H9 (cell line): Measurements from ENCODE around the gene HUNK. TPM values are rescaled to one million over a fixed set of nuclear protein-coding genes. Genes with fewer than 3 reads are reported as not detected.

ENCODE experiments used
- DNase-seq: peaks from one replicate; pipeline ENCODE4 v3.0.0-alpha.2; 2017
- H2AFZ ChIP-seq: one replicate; pipeline ENCODE4 v1.6.1; 2013; ENCODE audit warnings: mild to moderate bottlenecking, low read length, control low read depth, moderate library complexity
- H2AK5ac ChIP-seq: 2 replicates; pipeline ENCODE4 v1.6.1; 2013; ENCODE audit warnings: low read length, control low read depth, mixed read lengths; ENCODE audit not compliant: insufficient read length
- H2BK120ac ChIP-seq: one replicate; pipeline ENCODE4 v1.6.1; 2013; ENCODE audit warnings: low read depth, mild to moderate bottlenecking, low read length, control low read depth, inconsistent platforms; ENCODE audit not compliant: poor library complexity, severe bottlenecking
- H2BK12ac ChIP-seq: 2 replicates; pipeline ENCODE4 v1.6.1; 2013; ENCODE audit warnings: low read length, control low read depth, mixed read lengths, low read depth; ENCODE audit not compliant: insufficient read length
- H2BK15ac ChIP-seq: 2 replicates; pipeline ENCODE4 v1.6.1; 2013; ENCODE audit warnings: low read depth, low read length, control low read depth
- H2BK20ac ChIP-seq: one replicate; pipeline ENCODE4 v1.6.1; 2013; ENCODE audit warnings: low read depth, mild to moderate bottlenecking, low read length, control low read depth, inconsistent platforms; ENCODE audit not compliant: poor library complexity, severe bottlenecking
- H2BK5ac ChIP-seq: 2 replicates; pipeline ENCODE4 v1.6.1; 2013; ENCODE audit warnings: low read length, control low read depth, mixed read lengths; ENCODE audit not compliant: insufficient read length
- H3K14ac ChIP-seq: 2 replicates; pipeline ENCODE4 v1.6.1; 2013; ENCODE audit warnings: low read length, control low read depth; ENCODE audit not compliant: insufficient read depth
- H3K18ac ChIP-seq: 2 replicates; pipeline ENCODE4 v1.6.1; 2013; ENCODE audit warnings: low read depth, mild to moderate bottlenecking, mixed read lengths, low read length, control low read depth; ENCODE audit not compliant: insufficient read length
- H3K23ac ChIP-seq: 2 replicates; pipeline ENCODE4 v1.6.1; 2013; ENCODE audit warnings: low read length, control low read depth, mixed read lengths, low read depth; ENCODE audit not compliant: insufficient read length
- H3K23me2 ChIP-seq: 2 replicates; pipeline ENCODE4 v1.6.1; 2013; ENCODE audit warnings: low read depth, mild to moderate bottlenecking, mixed read lengths, low read length, control low read depth; ENCODE audit not compliant: insufficient read length, poor library complexity, severe bottlenecking
- H3K27ac ChIP-seq: 2 replicates; pipeline ENCODE4 v1.5.1; 2013; ENCODE audit warnings: low read length, control low read depth, mixed read lengths, low read depth; ENCODE audit not compliant: insufficient read length
- H3K27me3 ChIP-seq: 2 replicates; pipeline ENCODE4 v1.6.1; 2013; ENCODE audit warnings: low read length, control low read depth, inconsistent platforms; ENCODE audit not compliant: insufficient read depth
- H3K4ac ChIP-seq: 2 replicates; pipeline ENCODE4 v1.6.1; 2013; ENCODE audit warnings: low read depth, mild to moderate bottlenecking, control low read depth, inconsistent platforms, low read length, moderate library complexity
- H3K4me1 ChIP-seq: 2 replicates; pipeline ENCODE4 v1.6.1; 2013; ENCODE audit warnings: low read length, control low read depth, inconsistent platforms; ENCODE audit not compliant: insufficient read depth
- H3K4me2 ChIP-seq: 2 replicates; pipeline ENCODE4 v1.6.1; 2013; ENCODE audit warnings: low read length, control low read depth, mixed read lengths; ENCODE audit not compliant: insufficient read length, insufficient read depth
- H3K56ac ChIP-seq: 2 replicates; pipeline ENCODE4 v1.6.1; 2013; ENCODE audit warnings: low read depth, mild to moderate bottlenecking, mixed read lengths, low read length, control low read depth; ENCODE audit not compliant: insufficient read length
- H3K79me1 ChIP-seq: 2 replicates; pipeline ENCODE4 v1.6.1; 2013; ENCODE audit warnings: low read depth, mild to moderate bottlenecking, moderate library complexity, low read length, control low read depth, inconsistent platforms; ENCODE audit not compliant: insufficient read depth, poor library complexity, severe bottlenecking
- H3K79me2 ChIP-seq: 2 replicates; pipeline ENCODE4 v1.6.1; 2013; ENCODE audit warnings: low read length, control low read depth, inconsistent platforms; ENCODE audit not compliant: insufficient read depth
- H3K9ac ChIP-seq: 2 replicates; pipeline ENCODE4 v1.6.1; 2013; ENCODE audit warnings: low read length, control low read depth, mixed read lengths; ENCODE audit not compliant: insufficient read length; ENCODE audit errors: extremely low read depth
- H3K9me3 ChIP-seq: one replicate; pipeline ENCODE4 v1.6.1; 2013; ENCODE audit warnings: low read depth, low read length, inconsistent platforms; ENCODE audit not compliant: control insufficient read depth
- H3T11ph ChIP-seq: one replicate; pipeline ENCODE4 v1.6.1; 2013; ENCODE audit warnings: mild to moderate bottlenecking, low read length, control low read depth, inconsistent platforms
- H4K20me1 ChIP-seq: one replicate; pipeline ENCODE4 v1.6.1; 2013; ENCODE audit not compliant: control insufficient read depth, insufficient read length, insufficient read depth
- H4K5ac ChIP-seq: 2 replicates; pipeline ENCODE4 v1.6.1; 2013; ENCODE audit warnings: low read depth, mild to moderate bottlenecking, mixed read lengths, low read length, control low read depth; ENCODE audit not compliant: insufficient read length
- H4K8ac ChIP-seq: replicated peaks from 2 replicates; pipeline ENCODE4 v1.6.1; 2013; ENCODE audit warnings: low read length, control low read depth, mixed read lengths, low read depth; ENCODE audit not compliant: insufficient read length
- H4K91ac ChIP-seq: 2 replicates; pipeline ENCODE4 v1.6.1; 2013; ENCODE audit warnings: low read depth, mild to moderate bottlenecking, moderate library complexity, mixed read lengths, low read length, control low read depth; ENCODE audit not compliant: insufficient read length
- H3K27ac Mint-ChIP-seq, 3 experiments: 2 replicates in 2 of 3; 3 replicates in 1 of 3; pipeline ENCODE4 v1.8.0; 2020 to 2021; ENCODE audit warnings: mixed read lengths in 3 of 3, mild to moderate bottlenecking in 1 of 3, moderate library complexity in 1 of 3
- H3K27me3 Mint-ChIP-seq: 2 replicates; pipeline ENCODE4 v1.8.0; 2021; ENCODE audit warnings: low read depth, mild to moderate bottlenecking, moderate library complexity, mixed read lengths
- H3K36me3 Mint-ChIP-seq, 3 experiments: 2 replicates in 2 of 3; 3 replicates in 1 of 3; pipeline ENCODE4 v1.8.0; 2020 to 2021; ENCODE audit warnings: low read depth in 3 of 3, mixed read lengths in 3 of 3; ENCODE audit not compliant: insufficient read depth in 1 of 3
- H3K4me1 Mint-ChIP-seq, 2 experiments: 2 replicates each; pipeline ENCODE4 v1.8.0; 2020; ENCODE audit warnings: mixed read lengths in 2 of 2
- H3K4me3 Mint-ChIP-seq, 2 experiments: 2 replicates in 1 of 2; 3 replicates in 1 of 2; pipeline ENCODE4 v1.8.0; 2020 to 2021; ENCODE audit warnings: mild to moderate bottlenecking in 2 of 2, mixed read lengths in 2 of 2, moderate library complexity in 1 of 2
- H3K9me3 Mint-ChIP-seq, 2 experiments: 2 replicates in 1 of 2; 3 replicates in 1 of 2; pipeline ENCODE4 v1.8.0; 2020; ENCODE audit warnings: mild to moderate bottlenecking in 2 of 2, mixed read lengths in 2 of 2, moderate library complexity in 1 of 2
- WGBS: extraction: QIAGEN DNeasy Blood & Tissue Kit; methylation state at CpG from one replicate; pipeline ENCODE4 v1.1.7; 2013; ENCODE audit warnings: missing lambda C conversion rate, low lambda C conversion rate, mixed read lengths; ENCODE audit not compliant: insufficient read length; ENCODE audit errors: extremely low coverage; 5-methylcytosine and 5-hydroxymethylcytosine counted together
- total RNA-seq: library from RNA; stranded (reverse); gene quantifications from 2 replicates; pipeline ENCODE4 v1.2.1, GENCODE V29; 2021
- TF ChIP-seq, protein P1 (sequence below): fragments of 200-600 bp; sonication (generic); conservative IDR thresholded peaks from 3 replicates; pipeline ENCODE4 v1.8.0; 2021; ENCODE audit warnings: antibody characterized with exemption, mild to moderate bottlenecking

Gene HUNK
- total RNA-seq, 1 experiment from 2014 or later, result 5.8 TPM

GRCh38 chr21:31873696-31874599, 1.1 kb downstream of the HUNK start:
- Histone ChIP-seq H4K8ac (no peak overlapping the region), H2BK120ac (no peak overlapping the region), H3K79me1 (no peaks in the 10 kb centered on the region), H3K56ac (no peak overlapping the region), H2BK12ac (no peak overlapping the region), H3K27ac (no peak overlapping the region), H2AK5ac (no peak overlapping the region), H3K23ac (no peak overlapping the region), H3K18ac (peak overlapping the region; percentile 27), H3T11ph (no peak overlapping the region), H3K9ac (no peak overlapping the region), H4K5ac (no peak overlapping the region), H3K4me1 (no peaks in the 10 kb centered on the region; the same call in 1 of the 2 replicates), H2BK15ac (no peak overlapping the region), H4K20me1 (no peaks in the 10 kb centered on the region), H3K79me2 (no peaks in the 10 kb centered on the region), H3K14ac (peak overlapping the region; percentile 79), H3K23me2 (peaks cover 15% of the 10 kb centered on the region), H3K4me2 (peak overlapping the region; percentile 90), H3K9me3 (no peaks in the 10 kb centered on the region), H4K91ac (no peak overlapping the region), H2BK5ac (no peak overlapping the region), H3K27me3 (peaks cover 2% of the 10 kb centered on the region; the same call in 1 of the 2 replicates), H2BK20ac (no peak overlapping the region), H3K4ac (no peak overlapping the region), H2AFZ (no peak overlapping the region)
- TF ChIP-seq, protein P1, sequence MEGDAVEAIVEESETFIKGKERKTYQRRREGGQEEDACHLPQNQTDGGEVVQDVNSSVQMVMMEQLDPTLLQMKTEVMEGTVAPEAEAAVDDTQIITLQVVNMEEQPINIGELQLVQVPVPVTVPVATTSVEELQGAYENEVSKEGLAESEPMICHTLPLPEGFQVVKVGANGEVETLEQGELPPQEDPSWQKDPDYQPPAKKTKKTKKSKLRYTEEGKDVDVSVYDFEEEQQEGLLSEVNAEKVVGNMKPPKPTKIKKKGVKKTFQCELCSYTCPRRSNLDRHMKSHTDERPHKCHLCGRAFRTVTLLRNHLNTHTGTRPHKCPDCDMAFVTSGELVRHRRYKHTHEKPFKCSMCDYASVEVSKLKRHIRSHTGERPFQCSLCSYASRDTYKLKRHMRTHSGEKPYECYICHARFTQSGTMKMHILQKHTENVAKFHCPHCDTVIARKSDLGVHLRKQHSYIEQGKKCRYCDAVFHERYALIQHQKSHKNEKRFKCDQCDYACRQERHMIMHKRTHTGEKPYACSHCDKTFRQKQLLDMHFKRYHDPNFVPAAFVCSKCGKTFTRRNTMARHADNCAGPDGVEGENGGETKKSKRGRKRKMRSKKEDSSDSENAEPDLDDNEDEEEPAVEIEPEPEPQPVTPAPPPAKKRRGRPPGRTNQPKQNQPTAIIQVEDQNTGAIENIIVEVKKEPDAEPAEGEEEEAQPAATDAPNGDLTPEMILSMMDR, result peak; percentile 75
- WGBS, result no CpG with 5 or more reads among the region's 77 CpGs
- peaks cover 40 to 41% of the 10 kb centered on the region in 2 experiments for H3K4me1 Mint-ChIP-seq
- peaks cover 17% of the 10 kb centered on the region for H3K27me3 Mint-ChIP-seq
- no peak overlapping the region for H3K27ac Mint-ChIP-seq
- peak; percentile 60 for DNase-seq
- peak overlapping the region; percentile 55 to 75 for H3K4me3 Mint-ChIP-seq
- peaks cover 0 to 10% (median 0%) of the 10 kb centered on the region in 3 experiments; a peak in 5 of 7 replicates for H3K36me3 Mint-ChIP-seq
- peaks cover 0 to 5% of the 10 kb centered on the region in 2 experiments; a peak in 3 of 5 replicates for H3K9me3 Mint-ChIP-seq
